Stimulated activated CD4-positive, alpha-beta T cell treated with anti-CD3 and anti-CD28 coated beads, Interleukin-12 subunit alpha, Interleukin-12 subunit beta, amount 100 ng/mL, for 4 hours (primary cell): Measurements from ENCODE around the gene CCDC28B.
A peak's percentile ranks its signal among the peaks of the same experiment; 100 is the strongest.

ENCODE experiments used
- DNase-seq: peaks from one replicate; pipeline ENCODE4 v3.0.0-alpha.2; 2020

The CCDC28B gene

DNA sequence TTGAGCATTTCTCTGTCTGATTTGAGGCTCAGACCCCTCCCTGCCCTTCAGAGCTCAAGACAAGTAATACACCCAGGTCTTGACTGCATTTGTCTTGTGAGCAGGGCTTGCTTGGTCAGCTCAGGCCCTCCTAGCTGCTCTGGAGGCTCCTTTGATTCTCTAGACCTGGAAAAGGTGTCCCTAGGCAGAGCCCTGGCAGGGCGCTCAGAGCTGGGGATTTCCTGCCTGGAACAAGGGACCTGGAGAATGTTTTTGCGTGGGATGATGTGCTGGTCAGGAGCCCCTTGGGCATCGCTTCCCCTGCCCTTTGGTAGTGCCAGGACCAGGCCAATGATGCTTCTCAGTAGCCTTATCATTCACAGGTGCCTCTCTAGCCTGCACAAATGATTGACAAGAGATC, 4.9 kb upstream of the CCDC28B start:
- no peak for DNase-seq

DNA sequence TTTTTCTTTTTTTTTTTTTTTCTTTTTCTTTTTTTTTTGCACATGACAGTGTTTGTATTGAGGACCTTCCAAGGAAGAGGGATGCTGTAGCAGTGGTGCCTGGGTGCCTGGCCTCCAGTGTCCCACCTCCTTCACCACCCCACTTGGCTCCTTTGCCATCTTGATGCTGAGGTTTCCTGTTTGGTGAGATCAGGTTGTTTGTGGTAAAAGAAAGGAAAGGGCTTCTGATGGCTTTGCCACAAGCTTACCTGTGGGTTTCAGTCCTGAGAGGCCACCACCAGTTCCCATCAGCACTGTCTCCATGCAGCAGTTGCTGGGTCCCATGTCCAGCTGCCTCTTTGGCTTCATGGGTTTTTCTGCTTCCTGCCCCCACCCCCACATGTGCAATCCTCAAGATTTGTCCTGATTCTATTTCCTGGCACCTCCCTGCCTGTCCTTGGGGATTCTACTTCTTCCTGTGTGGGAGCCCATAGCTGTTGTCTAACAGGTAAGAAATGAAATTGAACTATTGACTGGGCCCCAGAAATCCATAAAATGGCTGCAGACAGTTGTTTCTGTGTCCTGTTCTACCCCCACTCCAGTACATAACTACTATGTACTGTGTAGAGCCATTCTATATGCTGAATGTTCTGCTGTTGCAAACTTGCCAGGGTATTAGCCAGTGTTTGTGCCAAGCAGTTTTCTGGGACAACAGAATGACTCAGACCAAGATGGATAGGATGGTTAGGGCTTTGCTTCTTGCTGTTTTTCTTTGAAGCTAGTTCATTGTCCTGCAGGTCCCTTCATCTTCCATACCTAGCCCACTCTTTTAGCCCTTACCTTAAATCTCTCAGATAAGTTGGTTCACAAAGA, 4.2 kb upstream of the CCDC28B start:
- DNase-seq = no peak

- DNase-seq = no peak
These were observed 3.3 kb upstream of the CCDC28B start for GRCh38 chr1:32197074-32197473.

GRCh38 chr1:32197837-32198236, 2.6 kb upstream of the CCDC28B start:
- DNase-seq = no peak

- no peak for DNase-seq
These were observed 2.0 kb upstream of the CCDC28B start for GRCh38 chr1:32198237-32199042.

GRCh38 chr1:32199043-32199716, 1.2 kb upstream of the CCDC28B start:
- DNase-seq = no peak

DNA sequence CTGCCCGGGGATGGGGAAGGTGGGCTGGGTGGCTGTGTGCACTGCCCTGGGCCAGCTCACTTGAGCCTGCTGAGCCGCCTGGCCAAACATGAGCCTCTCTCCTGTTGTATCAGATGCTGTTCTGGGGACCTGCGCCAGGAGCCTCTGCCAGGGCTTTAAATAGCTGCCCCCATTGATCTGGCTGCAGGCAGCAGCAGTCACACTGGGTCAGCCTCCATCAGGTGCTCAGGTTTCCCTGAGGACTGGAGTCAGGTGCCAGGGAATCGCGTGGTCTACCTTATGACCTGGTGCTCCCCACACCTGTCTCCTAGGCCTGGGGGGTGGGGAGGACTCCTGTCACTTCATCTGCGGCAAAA, 700 bp upstream of the CCDC28B start:
- no peak for DNase-seq

DNA sequence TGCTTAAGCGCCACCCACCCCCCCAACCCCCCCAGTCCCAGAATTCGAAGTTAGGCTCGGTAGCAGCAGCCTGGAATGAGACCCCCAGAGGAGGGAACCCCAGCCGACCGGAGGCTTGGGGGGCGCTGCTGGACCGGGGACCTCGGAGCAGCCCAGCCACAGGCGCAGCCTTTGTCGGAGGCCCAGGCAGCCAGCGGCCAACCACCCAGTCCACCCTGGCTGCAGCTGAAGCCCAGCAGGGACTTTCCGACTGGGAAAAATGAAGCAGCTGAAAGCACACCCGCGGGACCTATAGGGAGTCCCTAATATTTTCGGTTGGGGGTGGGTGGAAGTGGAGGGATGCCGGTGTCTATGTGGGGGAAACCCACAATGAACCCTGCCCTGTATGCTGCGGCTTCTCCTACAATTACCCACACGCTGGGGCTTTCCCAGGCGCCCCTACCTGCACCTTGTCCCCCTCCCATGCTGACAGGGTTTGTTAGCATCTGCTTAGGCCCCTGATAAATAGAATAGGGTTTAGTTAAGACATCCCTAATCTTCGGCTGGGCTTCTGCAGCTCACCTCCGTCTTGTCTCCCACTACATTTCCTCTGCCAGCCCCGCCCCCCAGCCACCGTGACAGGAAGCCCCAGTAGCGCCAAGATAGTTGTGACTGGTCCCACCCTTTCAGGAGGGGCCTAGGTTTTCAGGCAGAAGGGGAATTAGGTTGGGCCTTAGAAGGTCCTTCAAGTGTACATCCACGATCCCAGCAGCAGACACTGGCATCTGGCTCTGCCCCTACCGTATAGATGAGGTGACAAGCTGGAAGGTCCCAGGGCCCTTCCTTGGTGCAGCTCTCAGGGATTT, 838 bp downstream of the CCDC28B start:
- DNase-seq = peak; percentile 72

DNA sequence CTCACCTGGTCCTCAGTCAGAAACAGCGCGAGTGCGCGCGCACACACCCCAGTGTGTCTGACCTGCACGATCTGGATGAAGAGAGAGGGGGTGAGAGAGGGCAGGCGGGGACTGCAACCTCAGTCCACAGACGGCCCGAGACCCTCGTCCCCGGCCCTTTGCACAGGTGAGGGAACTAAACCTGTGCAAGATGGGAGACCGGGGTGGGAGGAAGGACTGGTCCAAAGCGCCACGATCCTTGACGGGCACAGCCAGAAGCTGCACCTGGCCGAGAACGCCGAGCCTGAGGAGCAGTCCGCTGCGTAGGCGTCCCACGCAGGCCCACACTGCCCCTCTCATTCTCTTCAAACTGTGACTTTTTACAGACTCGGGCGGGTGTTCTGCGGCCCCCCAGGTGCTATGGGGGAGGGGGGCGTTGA, 4.6 kb downstream of the CCDC28B start:
- DNase-seq = no peak

GRCh38 chr1:32205401-32206370, 5.3 kb downstream of the CCDC28B start, which contains the start of gene IQCC:
IQCC (plus strand) TSS chr1:32205671; CDS start chr1:32205682, 11 bp downstream.
- DNase-seq = peak; percentile 85

GRCh38 chr1:32208469-32208868, 8.1 kb downstream of the CCDC28B start:
- no peak for DNase-seq

DNA sequence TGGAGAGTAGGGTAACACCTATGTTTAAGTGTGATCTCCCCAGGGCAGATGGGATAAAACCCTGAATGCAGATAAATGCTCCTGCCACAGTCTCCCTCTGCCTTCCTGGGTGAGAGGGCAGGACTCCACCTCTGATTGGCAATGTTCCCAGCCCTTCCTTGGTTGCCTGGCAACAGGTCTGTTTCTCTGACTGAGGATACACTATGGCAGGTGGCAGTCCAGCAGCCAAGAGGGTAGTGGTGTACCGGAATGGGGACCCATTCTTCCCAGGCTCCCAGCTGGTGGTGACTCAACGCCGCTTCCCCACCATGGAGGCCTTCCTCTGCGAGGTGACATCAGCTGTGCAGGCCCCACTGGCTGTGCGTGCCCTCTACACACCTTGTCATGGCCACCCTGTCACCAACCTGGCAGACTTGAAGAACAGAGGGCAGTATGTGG, 8.5 kb downstream of the CCDC28B start, which contains the start of gene DCDC2B:
DCDC2B (plus strand) TSS at position 199 of the 438 bp plus-strand sequence; CDS start at position 204, 5 bp downstream.
- no peak for DNase-seq

GRCh38 chr1:32215629-32216480, 15.5 kb downstream of the CCDC28B start:
- peak; percentile 51 for DNase-seq

- no peak for DNase-seq
These were observed 16.2 kb downstream of the CCDC28B start for GRCh38 chr1:32216566-32216965.

DNA sequence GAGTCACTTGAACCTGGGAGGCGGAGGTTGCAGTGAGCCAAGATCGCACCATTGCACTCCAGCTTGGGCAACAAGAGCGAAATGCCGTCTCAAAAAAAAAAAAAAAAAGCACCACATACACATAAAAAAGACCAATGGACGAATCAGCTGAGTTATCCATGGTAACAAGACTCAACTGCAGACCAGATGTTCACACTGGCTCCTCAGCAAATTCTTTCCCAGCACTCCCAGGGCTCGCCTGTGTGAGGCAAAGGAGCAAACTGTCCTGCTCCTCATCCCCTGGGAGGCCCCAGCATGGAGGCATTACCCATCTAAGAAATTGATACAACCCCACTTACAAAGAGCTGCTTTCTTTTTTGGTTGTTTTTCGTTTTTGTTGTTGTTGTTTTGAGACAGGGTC, 18.6 kb downstream of the CCDC28B start:
- no peak for DNase-seq

DNA sequence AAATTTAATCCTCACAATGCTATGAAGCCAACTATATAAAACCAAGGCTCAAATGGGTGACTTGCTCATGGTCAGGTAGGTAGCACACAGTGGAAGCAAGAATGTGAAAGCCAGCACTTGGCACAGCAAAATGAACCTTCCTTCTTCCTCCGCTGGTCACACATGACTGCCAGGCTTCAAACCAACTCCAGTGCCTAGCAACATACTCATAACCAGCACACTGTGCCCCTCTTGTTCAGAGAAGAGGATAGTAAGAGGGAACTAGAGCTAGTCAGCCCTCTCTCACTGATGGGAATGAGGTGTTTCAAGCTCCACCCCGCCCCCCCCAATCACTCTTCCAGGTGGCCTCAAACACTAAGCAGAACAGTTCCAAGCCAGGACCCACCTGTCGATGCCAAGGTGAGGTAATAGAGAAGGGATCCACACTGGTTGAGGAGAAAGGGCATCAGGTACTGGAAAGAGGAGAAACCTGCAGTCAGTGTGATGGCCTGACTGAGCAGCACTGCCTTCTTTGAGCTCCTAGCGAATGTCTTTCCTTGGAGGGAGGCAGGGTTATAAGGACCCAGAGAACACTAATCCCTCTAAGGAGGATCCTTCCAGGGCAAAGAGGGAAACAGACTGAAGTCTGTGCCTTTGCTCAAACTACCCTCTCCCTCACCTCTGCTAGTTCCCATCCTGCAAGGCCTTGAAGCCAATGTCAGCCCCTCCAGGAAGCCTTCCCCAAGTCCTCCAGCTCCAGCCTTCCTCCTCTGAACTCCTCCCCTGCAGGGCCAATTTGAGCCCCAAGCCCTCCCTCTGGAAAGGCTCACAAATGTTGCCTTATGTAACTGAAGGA, 20.6 kb downstream of the CCDC28B start:
- no peak for DNase-seq

DNA sequence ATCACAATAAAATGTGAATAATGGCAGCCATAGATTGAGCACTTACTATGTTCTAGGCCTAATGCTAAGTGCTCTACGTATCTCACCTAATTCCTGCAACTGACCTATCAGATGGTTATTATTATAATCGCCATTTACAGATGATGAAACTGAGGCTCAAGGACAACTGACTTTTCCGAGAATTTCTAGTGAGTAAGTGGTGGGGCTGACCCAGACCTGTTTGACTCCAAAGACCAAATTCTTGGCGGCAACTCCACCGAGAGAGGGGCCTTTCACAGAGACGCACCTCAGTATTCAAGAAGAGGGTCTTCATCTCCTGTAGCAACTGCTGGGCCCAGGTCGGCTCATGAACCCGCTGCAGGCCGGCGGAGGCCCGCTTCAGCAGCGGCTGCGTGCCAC, 21.2 kb downstream of the CCDC28B start:
- DNase-seq = no peak

GRCh38 chr1:32221980-32222755, 21.8 kb downstream of the CCDC28B start, which contains the start of the genes EIF3I and TMEM234:
EIF3I (plus strand) TSS chr1:32222407; CDS start chr1:32222442, 35 bp downstream.
TMEM234 (minus strand) TSS chr1:32222353; CDS start chr1:32222322, 31 bp downstream.
- peak; percentile 85 for DNase-seq
